GM19025 (cell line): ENCODE results near the gene SPCS3.
"Not testable (repeated sequence)": the region's sequence is repeated elsewhere in the genome, so short reads cannot be mapped to it uniquely, and the experiment has no call there.

ENCODE experiments used
- ATAC-seq: cut with Tn5 transposase; IDR thresholded peaks from one replicate; pipeline ENCODE4 v1.9.1; 2021; ENCODE audit warnings: mild to moderate bottlenecking, low read depth, moderate library complexity; ENCODE audit not compliant: unreplicated experiment

Gene SPCS3

DNA sequence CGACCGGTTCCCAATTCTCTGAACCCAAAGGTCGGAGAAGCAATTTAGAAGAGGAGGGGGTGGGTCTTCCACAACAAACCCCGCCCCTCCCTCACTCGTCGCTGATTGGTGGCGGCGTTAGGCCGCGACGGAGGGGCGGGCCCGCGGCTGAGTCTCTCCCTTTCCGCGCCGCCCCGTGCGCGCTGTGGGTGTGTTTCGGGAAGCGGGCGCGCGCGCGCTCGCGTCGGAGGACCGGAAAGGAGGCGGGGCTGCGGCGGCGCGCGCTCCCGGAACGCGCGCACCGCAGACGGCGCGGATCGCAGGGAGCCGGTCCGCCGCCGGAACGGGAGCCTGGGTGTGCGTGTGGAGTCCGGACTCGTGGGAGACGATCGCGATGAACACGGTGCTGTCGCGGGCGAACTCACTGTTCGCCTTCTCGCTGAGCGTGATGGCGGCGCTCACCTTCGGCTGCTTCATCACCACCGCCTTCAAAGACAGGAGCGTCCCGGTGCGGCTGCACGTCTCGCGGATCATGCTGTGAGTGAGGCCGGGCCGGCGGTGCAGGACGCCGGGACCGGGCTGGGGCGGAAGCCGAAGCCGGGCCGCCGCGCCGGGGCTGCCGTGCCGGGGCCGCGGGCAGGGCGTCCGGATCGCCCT lies at the start of gene SPCS3:
Gene SPCS3 (plus strand): TSS at position 263 of the 636 bp plus-strand sequence. CDS start 111 bp downstream, at position 374.
- ATAC-seq: peak; percentile 89

DNA sequence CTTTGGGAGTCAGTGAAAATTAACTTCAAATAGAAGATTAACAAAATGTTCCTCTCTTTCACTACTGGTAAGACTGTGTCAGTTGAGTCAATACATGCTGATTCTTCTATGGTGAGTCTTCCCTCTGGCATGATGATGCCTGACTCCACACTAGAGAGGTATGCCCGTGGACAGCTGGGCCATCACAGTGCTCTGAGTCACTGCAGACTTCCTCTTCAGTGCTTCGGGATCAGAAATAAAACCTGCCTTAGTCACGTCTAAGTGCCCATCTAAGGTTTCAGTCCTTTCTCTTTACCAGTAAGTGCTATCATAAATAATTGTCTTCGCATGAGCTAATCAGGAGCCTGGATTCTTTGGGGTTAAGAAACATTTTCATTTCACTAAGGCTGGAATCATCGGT lies 49.1 kb upstream of the SPCS3 start:
- ATAC-seq: no peak

DNA sequence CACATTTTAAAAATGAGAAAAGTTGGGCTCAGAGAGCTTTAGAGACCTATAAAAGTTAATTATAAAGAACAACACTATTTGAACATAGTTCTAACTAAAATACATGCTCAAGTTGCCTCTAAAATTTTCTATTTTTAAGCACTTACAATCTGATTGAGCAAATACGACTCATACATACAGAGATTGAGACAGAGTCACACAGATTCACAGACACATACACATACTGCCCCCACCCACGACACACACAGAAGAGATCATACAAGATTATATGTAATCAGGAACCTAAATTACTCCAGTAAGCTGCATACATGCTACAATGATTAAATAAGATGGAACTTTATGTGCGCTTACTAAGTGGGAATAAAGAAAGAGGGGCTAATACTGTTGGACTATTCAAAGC lies 48.0 kb upstream of the SPCS3 start:
- ATAC-seq: no peak

DNA sequence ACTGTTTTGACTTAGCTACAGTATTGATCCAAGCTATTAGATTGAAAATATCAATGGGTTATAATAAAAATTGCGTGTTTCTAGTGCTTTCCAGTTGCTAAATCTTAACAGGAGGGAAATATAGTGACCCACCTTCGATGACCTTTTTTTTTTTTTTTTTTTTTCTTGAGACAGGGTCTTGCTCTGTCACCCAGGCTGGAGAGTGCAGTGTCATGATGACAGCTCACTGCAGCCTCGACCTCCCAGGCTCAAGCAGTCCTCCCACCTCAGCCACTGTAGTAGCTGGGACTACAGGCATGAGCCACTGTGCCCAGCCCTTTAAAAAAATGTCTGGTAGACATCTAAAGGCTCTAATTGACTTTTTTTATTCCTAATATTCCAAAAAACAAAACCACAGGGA lies 47.0 kb upstream of the SPCS3 start:
- no peak for ATAC-seq

DNA sequence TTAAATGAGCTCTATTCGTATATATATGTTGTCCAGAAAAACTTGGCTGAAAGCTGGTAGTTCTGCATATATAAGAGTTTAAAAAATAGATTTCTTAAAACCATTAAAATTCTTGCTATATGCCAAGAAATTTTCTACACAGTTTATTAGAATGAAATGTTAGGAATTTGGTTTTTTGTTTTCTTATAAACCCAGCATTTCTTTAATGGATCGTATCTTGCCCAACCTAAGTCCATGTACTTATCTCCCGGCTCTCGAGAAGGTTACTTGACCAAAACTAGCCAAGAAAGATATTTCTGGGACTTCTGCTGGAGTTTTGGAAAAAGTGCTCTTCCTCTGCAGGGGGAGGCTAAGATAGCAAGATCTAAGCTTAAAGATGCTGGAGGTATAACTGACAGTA lies 46.0 kb upstream of the SPCS3 start:
- no peak for ATAC-seq

DNA sequence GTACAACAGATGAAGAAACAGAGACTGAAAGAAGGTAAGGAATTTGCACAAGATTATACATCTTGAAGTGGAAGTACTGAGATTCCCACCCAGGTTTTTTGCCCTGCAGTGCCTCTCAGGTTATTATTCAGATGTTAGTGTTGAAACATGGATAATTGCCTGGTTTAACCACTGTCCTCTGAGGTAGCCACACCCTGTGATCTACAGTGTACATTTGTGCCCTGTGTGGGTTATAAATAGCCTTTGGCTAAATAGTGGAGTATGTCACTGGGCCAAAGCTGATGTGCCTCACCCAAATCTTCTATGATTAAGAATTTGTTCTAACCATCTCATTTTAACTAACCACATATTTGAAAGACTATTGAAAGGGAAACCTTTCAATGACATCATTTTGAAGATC lies 45.3 kb upstream of the SPCS3 start:
- ATAC-seq: no peak

DNA sequence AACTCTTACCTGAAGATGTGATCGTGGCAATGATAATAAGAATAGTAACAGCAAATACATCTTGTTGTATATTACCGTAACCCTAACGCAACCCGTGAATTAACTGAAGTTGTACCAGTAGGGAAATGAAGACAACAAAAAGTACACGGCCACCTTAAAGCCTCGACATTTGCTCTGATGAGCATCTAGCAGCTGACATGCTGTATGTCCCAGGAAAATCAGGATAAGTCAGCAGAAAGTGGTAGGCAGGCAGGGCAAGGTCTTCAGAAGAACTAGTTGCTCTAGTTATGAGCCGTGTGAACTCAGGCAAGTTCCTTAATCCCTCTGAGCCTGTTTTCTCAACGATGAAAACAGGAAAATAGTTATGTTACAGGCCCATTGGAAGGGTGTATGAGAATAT lies 43.1 kb upstream of the SPCS3 start:
- ATAC-seq: no peak

DNA sequence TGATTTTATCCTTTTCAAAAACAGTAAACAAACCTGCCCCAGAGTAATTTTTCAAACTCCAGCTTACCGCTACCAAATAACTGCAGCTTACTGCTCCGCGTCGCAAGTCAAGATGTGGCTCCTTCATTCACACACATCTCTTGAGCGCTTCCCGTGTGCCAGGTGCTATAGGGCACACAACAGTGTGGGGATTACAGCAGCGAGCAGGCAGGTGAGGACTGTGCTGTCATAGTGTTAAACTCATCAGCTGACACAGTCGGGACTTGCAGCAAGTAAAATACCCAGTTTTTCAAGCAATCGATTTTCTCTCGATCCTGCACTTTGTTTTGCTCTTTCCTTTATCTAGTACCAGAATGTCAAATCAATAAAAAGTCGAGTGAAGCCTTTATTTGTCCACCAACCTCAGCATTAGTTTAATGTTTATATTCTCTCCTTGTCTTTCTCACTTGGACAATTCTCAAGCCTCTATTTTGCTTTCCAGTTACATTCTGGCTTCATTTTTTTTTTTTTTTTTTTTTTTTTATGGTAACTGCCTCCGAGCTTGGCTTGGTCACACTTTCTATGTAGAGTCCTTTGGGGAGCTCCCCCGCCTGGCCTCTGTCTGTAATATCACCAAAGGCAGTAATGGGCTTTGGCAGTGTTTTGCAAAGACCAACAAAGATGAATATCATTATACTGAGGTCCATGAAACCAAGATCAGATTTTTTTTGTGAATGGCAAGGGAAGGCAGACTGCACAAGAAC lies 42.4 kb upstream of the SPCS3 start:
- ATAC-seq: peak; percentile 86

DNA sequence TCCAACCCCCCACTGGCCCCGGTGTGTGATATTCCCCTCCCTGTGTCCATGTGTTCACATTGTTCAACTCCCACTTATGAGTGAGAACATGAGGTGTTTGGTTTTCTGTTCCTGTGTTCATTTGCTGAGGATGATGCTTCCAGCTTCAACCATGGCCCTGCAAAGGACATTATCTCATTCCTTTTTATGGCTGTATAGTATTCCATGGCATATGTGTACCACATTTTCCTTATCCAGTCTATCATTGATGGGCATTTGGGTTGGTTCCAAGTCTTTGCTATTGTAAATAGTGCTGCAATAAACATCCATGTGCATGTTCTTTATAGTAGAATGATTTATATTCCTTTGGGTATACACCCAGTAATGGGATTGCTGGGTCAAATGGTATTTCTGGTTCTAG lies 40.2 kb upstream of the SPCS3 start:
- ATAC-seq: not testable (repeated sequence)

DNA sequence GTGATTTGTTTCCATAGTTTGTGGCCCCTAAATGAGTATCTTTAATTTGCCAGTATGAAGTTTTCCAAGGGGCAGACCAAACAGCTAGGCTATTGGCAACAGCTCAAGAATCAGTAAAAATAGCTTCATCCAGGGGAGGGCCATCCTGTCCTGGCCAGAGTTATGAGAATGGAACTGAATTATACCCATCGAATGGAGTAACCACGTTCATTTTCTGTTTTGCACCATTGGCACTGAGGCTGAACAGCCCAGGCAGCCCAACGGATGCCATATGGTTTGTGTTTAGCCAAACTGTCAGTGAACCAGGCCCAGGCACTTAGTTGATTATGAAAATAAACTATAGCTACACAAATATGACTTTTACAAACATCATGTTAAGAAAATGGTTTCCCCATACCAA lies 33.0 kb upstream of the SPCS3 start:
- no peak for ATAC-seq

DNA sequence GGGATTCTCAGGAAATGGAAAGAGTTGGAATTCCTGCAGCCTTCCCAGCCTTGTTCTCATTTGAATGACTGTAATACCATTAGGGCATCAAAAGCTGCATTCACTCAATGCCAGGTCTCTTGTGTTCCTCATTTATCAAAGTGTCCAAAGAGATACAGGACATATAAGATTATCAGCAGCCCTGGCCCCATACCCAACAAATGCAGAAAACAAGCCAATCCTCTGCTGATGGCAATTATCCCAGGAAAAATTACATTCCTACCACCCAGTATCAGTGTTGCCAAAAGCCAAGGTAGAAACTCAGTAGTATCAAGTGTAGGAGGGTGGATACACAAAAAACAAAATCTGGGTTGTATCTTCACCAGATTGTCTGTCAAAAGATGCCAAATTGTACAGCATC lies 32.2 kb upstream of the SPCS3 start:
- ATAC-seq: no peak

DNA sequence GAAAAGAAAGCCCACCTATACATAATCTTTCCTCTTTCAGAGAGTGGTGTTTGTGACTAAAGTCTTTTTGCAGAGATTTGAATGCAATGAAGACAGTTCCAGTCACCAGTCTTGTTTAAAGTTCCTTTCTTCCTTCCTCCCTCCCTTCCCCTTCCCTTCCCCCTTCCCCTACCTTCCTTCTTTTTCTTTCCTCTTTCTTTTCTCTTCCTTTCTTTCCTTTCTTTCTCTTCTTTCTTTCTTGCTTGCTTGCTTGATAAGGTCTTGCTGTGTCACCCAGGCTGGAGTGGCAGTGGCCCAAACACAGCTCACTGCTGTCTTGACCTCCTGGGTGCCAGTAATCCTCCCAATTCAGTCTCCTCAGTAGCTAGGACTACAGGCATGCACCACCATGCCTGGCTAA lies 31.7 kb upstream of the SPCS3 start:
- ATAC-seq: no peak

DNA sequence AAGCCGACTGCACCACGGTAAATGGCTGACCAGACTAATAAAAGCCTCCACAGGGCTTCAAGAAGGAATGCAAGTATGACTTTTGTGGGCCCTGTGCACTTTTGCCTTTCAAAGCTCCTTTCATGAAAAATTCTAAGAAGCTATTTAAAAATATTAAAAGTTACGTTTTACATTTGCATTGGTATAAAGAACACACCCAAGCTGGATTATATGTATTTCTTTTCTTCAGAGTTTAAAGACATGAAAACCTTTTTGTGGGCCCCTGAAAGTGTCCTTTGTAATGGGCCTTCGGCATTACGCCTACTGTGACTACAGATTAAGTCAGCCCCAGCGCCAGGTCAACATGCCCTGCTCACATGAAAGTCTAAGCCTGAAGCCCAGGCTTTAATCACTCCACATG lies 30.2 kb upstream of the SPCS3 start:
- ATAC-seq: no peak

DNA sequence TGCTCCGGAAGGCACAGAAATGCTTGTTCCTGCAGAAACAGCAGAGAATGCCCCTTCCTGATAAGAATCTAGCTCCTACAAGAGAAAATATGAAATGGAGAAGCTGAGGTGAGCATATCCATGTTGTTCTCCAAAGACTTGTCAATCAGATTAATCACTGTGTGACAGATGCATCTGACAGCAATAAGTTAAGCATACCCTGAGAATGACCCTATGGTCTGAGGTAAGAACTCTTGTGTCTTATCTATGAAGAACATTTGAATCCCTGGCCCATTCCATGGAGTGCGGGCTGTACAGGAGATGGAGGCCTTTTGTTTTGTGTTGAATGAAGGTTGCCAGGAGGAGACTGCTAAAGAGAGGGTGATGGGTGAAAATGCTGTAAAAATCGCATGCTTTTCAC lies 29.2 kb upstream of the SPCS3 start:
- no peak for ATAC-seq

DNA sequence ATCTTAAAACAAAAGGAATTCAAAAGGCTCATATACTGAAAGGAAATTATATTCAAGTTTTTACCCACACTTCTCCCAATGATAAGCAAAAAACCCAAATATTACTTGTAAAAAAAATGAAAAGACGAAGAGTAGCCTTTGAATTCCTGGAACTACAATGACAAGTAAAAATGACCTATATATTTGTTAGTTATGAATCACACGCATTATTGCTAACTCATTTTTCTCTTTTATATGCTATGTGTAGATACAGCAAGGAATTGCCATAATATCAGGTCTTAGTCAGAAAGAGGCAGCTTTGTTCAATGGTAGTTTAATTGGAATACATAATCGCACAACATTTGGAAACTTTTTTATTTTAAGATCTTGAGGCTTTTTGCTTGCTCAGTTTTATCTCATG lies 28.0 kb upstream of the SPCS3 start:
- ATAC-seq: no peak

DNA sequence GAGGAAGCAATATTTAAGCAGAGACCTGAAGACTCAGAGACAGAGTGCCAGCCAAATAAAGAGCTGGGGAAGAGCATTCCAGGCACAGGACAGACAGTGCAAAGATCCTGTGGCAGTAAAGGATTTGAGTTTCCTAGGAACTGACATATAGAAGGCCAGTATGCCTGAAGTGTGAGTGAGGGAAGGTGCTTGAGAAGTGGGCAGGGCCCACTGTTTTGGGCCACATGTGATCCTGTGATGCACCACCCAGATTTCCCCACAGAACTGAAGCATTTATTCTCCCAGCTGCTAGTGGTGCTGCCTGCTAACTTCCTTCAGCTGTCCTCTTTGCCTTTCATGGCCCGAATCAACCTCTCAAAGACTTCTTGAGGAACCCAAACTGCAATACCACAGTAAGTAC lies 26.8 kb upstream of the SPCS3 start:
- ATAC-seq: no peak

DNA sequence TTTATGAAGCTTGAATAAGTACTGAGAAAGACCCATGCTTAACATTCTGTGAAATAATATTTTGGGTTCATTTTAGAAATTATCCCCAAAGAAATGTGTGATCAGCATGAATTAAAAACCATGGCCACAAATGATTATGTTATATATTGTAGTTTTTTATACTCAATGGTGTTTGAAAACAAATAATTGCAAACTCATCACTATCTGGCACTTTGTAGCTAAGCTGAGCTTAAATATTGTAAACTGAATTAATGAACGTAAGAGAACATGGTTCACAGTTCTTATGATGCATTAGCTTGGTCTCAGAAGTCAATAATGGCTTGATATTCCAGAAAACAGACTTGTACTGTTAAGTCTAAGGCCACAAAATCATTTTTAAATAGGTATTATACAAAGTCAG lies 26.1 kb upstream of the SPCS3 start:
- no peak for ATAC-seq

DNA sequence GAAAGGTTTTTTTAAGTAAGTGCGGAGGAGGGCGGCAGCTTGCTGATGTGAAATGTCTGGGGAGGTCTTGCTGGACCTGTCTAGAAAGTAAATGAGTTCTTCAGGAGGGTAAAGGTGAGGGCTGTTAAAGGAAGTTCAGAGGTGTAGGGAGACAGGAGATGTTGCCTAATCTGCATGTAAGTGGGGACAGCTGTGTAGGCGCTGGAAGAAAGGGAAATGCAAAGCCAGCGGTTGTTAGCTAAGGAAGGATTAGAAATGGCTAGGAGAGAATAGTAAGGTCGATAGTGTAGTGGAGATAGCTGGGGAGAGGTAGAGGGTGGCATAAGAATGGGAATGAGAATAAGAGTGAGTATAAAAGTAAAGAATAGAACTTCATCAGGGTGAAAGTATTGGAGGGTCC lies 23.9 kb upstream of the SPCS3 start:
- not testable (repeated sequence) for ATAC-seq

DNA sequence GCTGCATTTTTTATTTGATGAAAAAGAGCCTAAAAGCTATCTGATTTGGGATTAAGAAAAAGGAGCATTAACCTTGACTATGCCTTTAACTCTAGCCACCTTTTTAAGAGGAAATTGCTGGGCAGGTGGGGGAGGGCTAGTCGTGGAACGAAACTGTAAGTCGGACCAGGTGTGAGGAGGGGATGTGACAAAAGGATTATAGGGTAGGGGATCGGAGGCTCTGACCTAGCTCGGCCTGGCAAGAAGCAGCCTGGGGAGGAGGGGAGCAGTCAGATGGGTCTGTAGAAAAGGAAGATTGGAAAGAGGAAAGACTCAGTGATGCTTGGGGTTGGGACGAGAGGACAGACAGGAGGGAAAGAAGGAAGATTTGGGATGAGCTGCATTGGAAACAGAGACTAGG lies 21.1 kb upstream of the SPCS3 start:
- no peak for ATAC-seq

DNA sequence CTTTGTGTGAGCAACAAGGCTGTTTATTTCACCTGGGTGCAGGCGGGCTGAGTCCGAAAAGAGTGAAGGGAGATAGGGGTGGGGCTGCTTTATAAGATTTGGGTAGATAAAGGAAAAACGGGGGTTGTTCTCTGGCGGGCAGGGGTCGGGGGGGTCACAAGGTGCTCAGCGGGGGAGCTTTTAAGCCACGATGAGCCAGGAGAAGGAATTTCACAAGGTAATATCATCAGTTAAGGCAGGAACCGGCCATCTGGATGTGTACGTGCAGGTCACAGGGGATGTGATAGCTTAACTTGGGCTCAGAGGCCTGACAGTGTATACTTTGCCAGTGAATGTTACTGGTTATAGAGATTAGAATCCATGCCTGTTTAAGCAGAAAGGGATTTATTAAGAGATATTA lies 19.7 kb upstream of the SPCS3 start:
- ATAC-seq: no peak

DNA sequence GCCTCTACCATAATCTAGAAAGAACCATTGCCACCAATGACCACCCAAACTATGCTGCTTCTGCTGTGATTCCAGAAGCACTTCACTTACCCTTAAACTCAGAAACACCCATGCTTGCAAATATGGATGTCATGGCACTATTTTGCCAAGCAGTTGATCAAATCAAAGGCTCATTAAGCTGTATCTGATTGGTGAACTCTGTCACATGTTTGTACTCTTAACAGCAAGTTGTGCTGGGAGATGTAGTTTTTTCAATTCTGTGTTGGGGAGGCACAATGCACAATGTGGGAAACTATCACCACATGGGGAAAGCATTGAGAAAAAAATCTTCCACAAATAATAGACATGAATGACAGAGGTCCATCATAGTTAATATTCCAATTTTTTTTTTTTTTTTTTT lies 19.2 kb upstream of the SPCS3 start:
- no peak for ATAC-seq
